Sciatic nerve (tissue), 2 donors: ENCODE measurements around the gene GPR141. TPM values are rescaled to one million over a fixed set of nuclear protein-coding genes. Genes with fewer than 3 reads are reported as not detected.

ENCODE experiments used
- ATAC-seq: fragments of 200-7000 bp; cut with Tn5 transposase; one replicate; pipeline ENCODE4 v1.9.1; 2020; ENCODE audit warnings: mild to moderate bottlenecking, moderate library complexity
- DNase-seq: peaks from one replicate; pipeline ENCODE4 v3.0.0-alpha.2; 2020; ENCODE audit warnings: low spot score
- intact Hi-C: fragments of 100-400 bp; cut with DNase I; formaldehyde crosslinking; loops from one replicate; pipeline ENCODE4 v1.14.2; 2022
- total RNA-seq: library from RNA; stranded (reverse); fragmentation: NEBNext Ultra II Directional; extraction: Animal tissue kit (Norgen Biotek cat#: 25700); gene quantifications from one replicate; pipeline ENCODE4 v1.2.1, GENCODE V29; 2021
- donor health status: DM: no; HTN: no; CAD: no.
- donor health status: DM: no; HTN: no; CAD: no.

GPR141 gene
- total RNA-seq, 1 donor from 2014 or later = 1.8 TPM

GRCh38 chr7:37768611-37769010, 85.0 kb downstream of the GPR141 start:
- intact Hi-C loops = no loop called here
- no peak for ATAC-seq

GRCh38 chr7:37769291-37769690, 85.7 kb downstream of the GPR141 start:
- DNase-seq = no peak
- no peak for ATAC-seq
- intact Hi-C loops = no loop called here

More at GRCh38 chr7:37768611-37769010, 85.0 kb downstream of the GPR141 start:
- DNase-seq = no peak

GRCh38 chr7:37769726-37770125, 86.2 kb downstream of the GPR141 start:
- ATAC-seq = no peak
- no peak for DNase-seq
- intact Hi-C loops = no loop called here

GRCh38 chr7:37770838-37771237, 87.3 kb downstream of the GPR141 start:
- no peak for ATAC-seq
- intact Hi-C loops = no loop called here
- no peak for DNase-seq

- no peak for DNase-seq
- intact Hi-C loops = no loop called here
- no peak for ATAC-seq
These were observed 87.8 kb downstream of the GPR141 start for GRCh38 chr7:37771342-37771741.

- ATAC-seq (no peak), DNase-seq (no peak)
- intact Hi-C loops = no loop called here
These were observed 88.2 kb downstream of the GPR141 start for GRCh38 chr7:37771801-37772200.

GRCh38 chr7:37775921-37776320, 92.4 kb downstream of the GPR141 start:
- intact Hi-C loops = no loop called here
- ATAC-seq (no peak), DNase-seq (no peak)

- DNase-seq (no peak), ATAC-seq (no peak)
- intact Hi-C loops = no loop called here
These were observed 97.6 kb downstream of the GPR141 start for GRCh38 chr7:37781156-37781555.

- ATAC-seq (peak; percentile 39), DNase-seq (no peak)
- intact Hi-C loops = no loop called here
These were observed 98.6 kb downstream of the GPR141 start for GRCh38 chr7:37782166-37782565.

- intact Hi-C loops = no loop called here
- DNase-seq (no peak), ATAC-seq (no peak)
These were observed 100.4 kb downstream of the GPR141 start for GRCh38 chr7:37784015-37784414.

GRCh38 chr7:37786741-37787569, 103.4 kb downstream of the GPR141 start:
- no peak for DNase-seq
- intact Hi-C loops = no loop called here
- ATAC-seq = no peak

Other genes with a start within 250 kb of the GPR141 start
- gene ELMO1, start 234.9 kb upstream of the GPR141 start, total RNA-seq = 151 TPM
- gene NME8, start 164.8 kb downstream of the GPR141 start, total RNA-seq = 1.2 TPM
- gene SFRP4, start 233.1 kb downstream of the GPR141 start, total RNA-seq = 261 TPM
- gene EPDR1, start 236.9 kb downstream of the GPR141 start, total RNA-seq = 46.9 TPM